Mesendoderm (in vitro differentiated cells): ENCODE results near the gene GALNT18.

Source experiments
- DNase-seq: peaks from one replicate; pipeline ENCODE4 v3.0.0; 2013
- H2AK5ac ChIP-seq: 2 replicates; pipeline ENCODE4 v1.6.1; 2013; ENCODE audit warnings: low read length, inconsistent platforms
- H2BK120ac ChIP-seq: 2 replicates; pipeline ENCODE4 v1.6.1; 2013; ENCODE audit warnings: low read depth, mild to moderate bottlenecking, low read length, moderate library complexity, mixed read lengths
- H2BK15ac ChIP-seq: replicated peaks from 2 replicates; pipeline ENCODE4 v1.6.1; 2013; ENCODE audit warnings: low read depth, mild to moderate bottlenecking, moderate library complexity
- H2BK5ac ChIP-seq: 2 replicates; pipeline ENCODE4 v1.6.1; 2013; ENCODE audit warnings: low read length, inconsistent platforms
- H3K18ac ChIP-seq: 2 replicates; pipeline ENCODE4 v1.6.1; 2013; ENCODE audit warnings: mild to moderate bottlenecking, low read length, mixed read lengths
- H3K23ac ChIP-seq: one replicate; pipeline ENCODE4 v1.6.1; 2013; ENCODE audit warnings: low read length
- H3K27ac ChIP-seq: 2 replicates; pipeline ENCODE4 v1.5.1; 2013; ENCODE audit warnings: low read depth, mild to moderate bottlenecking, inconsistent platforms, low read length, moderate library complexity
- H3K27me3 ChIP-seq: 2 replicates; pipeline ENCODE4 v1.6.1; 2013; ENCODE audit warnings: low read length, control low read depth, mild to moderate bottlenecking, inconsistent platforms; ENCODE audit not compliant: insufficient read depth, poor library complexity
- H3K36me3 ChIP-seq: 2 replicates; pipeline ENCODE4 v1.6.1; 2013; ENCODE audit warnings: low read length, inconsistent platforms; ENCODE audit not compliant: control insufficient read depth, insufficient read depth
- H3K4ac ChIP-seq: one replicate; pipeline ENCODE4 v1.6.1; 2013; ENCODE audit warnings: low read depth, mild to moderate bottlenecking, low read length, moderate library complexity
- H3K4me1 ChIP-seq: 2 replicates; pipeline ENCODE4 v1.6.1; 2013; ENCODE audit warnings: low read depth, low read length, inconsistent platforms; ENCODE audit not compliant: control insufficient read depth
- H3K4me2 ChIP-seq: 2 replicates; pipeline ENCODE4 v1.6.1; 2013; ENCODE audit warnings: low read length
- H3K4me3 ChIP-seq: 2 replicates; pipeline ENCODE4 v1.5.1; 2013; ENCODE audit warnings: mild to moderate bottlenecking, low read length
- H3K56ac ChIP-seq: one replicate; pipeline ENCODE4 v1.6.1; 2013; ENCODE audit warnings: low read length
- H3K79me1 ChIP-seq: 2 replicates; pipeline ENCODE4 v1.6.1; 2013; ENCODE audit warnings: low read length, inconsistent platforms
- H3K79me2 ChIP-seq: 2 replicates; pipeline ENCODE4 v1.6.1; 2013; ENCODE audit warnings: mild to moderate bottlenecking, low read length; ENCODE audit not compliant: control insufficient read depth, insufficient read depth
- H3K9ac ChIP-seq: 2 replicates; pipeline ENCODE4 v1.6.1; 2013; ENCODE audit warnings: low read length, inconsistent platforms
- H4K5ac ChIP-seq: one replicate; pipeline ENCODE4 v1.6.1; 2013; ENCODE audit warnings: low read length
- H4K8ac ChIP-seq: one replicate; pipeline ENCODE4 v1.6.1; 2013; ENCODE audit warnings: low read depth, mild to moderate bottlenecking, control low read depth, low read length, moderate library complexity
- WGBS: extraction: QIAGEN DNeasy Blood & Tissue Kit; methylation state at CpG from one replicate; pipeline ENCODE4 v1.1.7; 2013; ENCODE audit warnings: low lambda C conversion rate, missing lambda C conversion rate; ENCODE audit not compliant: insufficient coverage; ENCODE audit errors: extremely low coverage; 5-methylcytosine and 5-hydroxymethylcytosine counted together

Gene GALNT18

GRCh38 chr11:11667056-11667455, 45.3 kb upstream of the GALNT18 start:
- H3K4me1 ChIP-seq, result no peaks in the 10 kb centered on the region
- WGBS, result no CpG with 5 or more reads among the region's 3 CpGs

GRCh38 chr11:11665407-11665806, 43.6 kb upstream of the GALNT18 start:
- Histone ChIP-seq H3K4ac (no peak overlapping the region), H3K4me1 (no peaks in the 10 kb centered on the region), H3K36me3 (no peaks in the 10 kb centered on the region), H3K9ac (no peak overlapping the region), H4K8ac (no peak overlapping the region), H3K23ac (no peak overlapping the region), H3K4me3 (no peak overlapping the region), H2AK5ac (no peak overlapping the region), H3K4me2 (no peak overlapping the region), H3K27me3 (no peaks in the 10 kb centered on the region), H3K79me1 (no peaks in the 10 kb centered on the region), H3K27ac (no peak overlapping the region), H3K79me2 (no peaks in the 10 kb centered on the region), H4K5ac (no peak overlapping the region), H2BK120ac (no peak overlapping the region), H2BK5ac (no peak overlapping the region), H3K56ac (no peak overlapping the region), H2BK15ac (no peak overlapping the region), H3K18ac (no peak overlapping the region)
- no CpG with 5 or more reads among the region's 1 CpG for WGBS
- DNase-seq, result no peak

More at GRCh38 chr11:11667056-11667455, 45.3 kb upstream of the GALNT18 start:
- Histone ChIP-seq H3K4ac (no peak overlapping the region), H3K79me2 (no peaks in the 10 kb centered on the region), H3K23ac (no peak overlapping the region), H3K4me3 (no peak overlapping the region), H2AK5ac (no peak overlapping the region), H3K56ac (no peak overlapping the region), H3K79me1 (no peaks in the 10 kb centered on the region), H3K4me2 (no peak overlapping the region), H3K9ac (no peak overlapping the region), H3K18ac (no peak overlapping the region), H3K27ac (no peak overlapping the region), H2BK15ac (no peak overlapping the region), H2BK5ac (no peak overlapping the region), H3K36me3 (no peaks in the 10 kb centered on the region), H3K27me3 (no peaks in the 10 kb centered on the region), H2BK120ac (no peak overlapping the region), H4K5ac (no peak overlapping the region), H4K8ac (no peak overlapping the region)
- DNase-seq, result no peak

GRCh38 chr11:11663907-11664306, 42.1 kb upstream of the GALNT18 start:
- no peaks in the 10 kb centered on the region for H3K79me2 ChIP-seq
- H3K56ac ChIP-seq, result no peak overlapping the region
- no peak overlapping the region for H3K27ac ChIP-seq
- peak; percentile 42 for DNase-seq
- no peak overlapping the region for H3K4ac ChIP-seq
- H3K23ac ChIP-seq, result no peak overlapping the region
- no CpG with 5 or more reads among the region's 4 CpGs for WGBS
- H3K9ac ChIP-seq, result no peak overlapping the region
- H2BK15ac ChIP-seq, result no peak overlapping the region
- no peak overlapping the region for H2AK5ac ChIP-seq
- no peak overlapping the region for H2BK120ac ChIP-seq
- H3K36me3 ChIP-seq, result no peaks in the 10 kb centered on the region
- no peak overlapping the region for H3K4me3 ChIP-seq
- H4K8ac ChIP-seq, result no peak overlapping the region
- H3K4me1 ChIP-seq, result no peaks in the 10 kb centered on the region
- H3K4me2 ChIP-seq, result no peak overlapping the region
- H2BK5ac ChIP-seq, result no peak overlapping the region
- H4K5ac ChIP-seq, result no peak overlapping the region
- no peaks in the 10 kb centered on the region for H3K79me1 ChIP-seq
- no peaks in the 10 kb centered on the region for H3K27me3 ChIP-seq
- H3K18ac ChIP-seq, result no peak overlapping the region

- no peak overlapping the region for H4K5ac ChIP-seq
- H2BK5ac ChIP-seq, result no peak overlapping the region
- H3K4ac ChIP-seq, result no peak overlapping the region
- no peaks in the 10 kb centered on the region for H3K79me1 ChIP-seq
- no peak overlapping the region for H3K23ac ChIP-seq
- H2BK120ac ChIP-seq, result no peak overlapping the region
- H3K9ac ChIP-seq, result no peak overlapping the region
- H3K56ac ChIP-seq, result no peak overlapping the region
- no peak overlapping the region for H2AK5ac ChIP-seq
- no peak overlapping the region for H3K4me3 ChIP-seq
- no peak for DNase-seq
- no peaks in the 10 kb centered on the region for H3K4me1 ChIP-seq
- no peaks in the 10 kb centered on the region for H3K79me2 ChIP-seq
- WGBS, result no CpG with 5 or more reads among the region's 2 CpGs
- H3K27ac ChIP-seq, result no peak overlapping the region
- H2BK15ac ChIP-seq, result no peak overlapping the region
- H3K27me3 ChIP-seq, result no peaks in the 10 kb centered on the region
- H3K18ac ChIP-seq, result no peak overlapping the region
- H4K8ac ChIP-seq, result no peak overlapping the region
- H3K36me3 ChIP-seq, result no peaks in the 10 kb centered on the region
- no peak overlapping the region for H3K4me2 ChIP-seq
These were observed 40.8 kb upstream of the GALNT18 start for GRCh38 chr11:11662578-11662977.

GRCh38 chr11:11661326-11662040, 39.7 kb upstream of the GALNT18 start:
- Histone ChIP-seq H2BK5ac (no peak overlapping the region), H3K56ac (no peak overlapping the region), H3K4ac (no peak overlapping the region), H2BK15ac (no peak overlapping the region), H3K18ac (no peak overlapping the region), H3K27me3 (no peaks in the 10 kb centered on the region), H2BK120ac (no peak overlapping the region), H4K5ac (no peak overlapping the region), H3K4me2 (no peak overlapping the region), H2AK5ac (no peak overlapping the region), H4K8ac (no peak overlapping the region), H3K4me1 (no peaks in the 10 kb centered on the region), H3K79me2 (no peaks in the 10 kb centered on the region), H3K9ac (no peak overlapping the region), H3K4me3 (no peak overlapping the region), H3K23ac (no peak overlapping the region), H3K36me3 (no peaks in the 10 kb centered on the region), H3K27ac (no peak overlapping the region), H3K79me1 (no peaks in the 10 kb centered on the region)
- no peak for DNase-seq
- WGBS, result no CpG with 5 or more reads among the region's 9 CpGs

GRCh38 chr11:11660363-11660740, 38.5 kb upstream of the GALNT18 start:
- Histone ChIP-seq H3K4me3 (no peak overlapping the region), H3K4ac (no peak overlapping the region), H2AK5ac (no peak overlapping the region), H2BK15ac (no peak overlapping the region), H4K8ac (no peak overlapping the region), H3K4me2 (no peak overlapping the region), H3K27me3 (no peaks in the 10 kb centered on the region), H3K36me3 (no peaks in the 10 kb centered on the region), H3K9ac (no peak overlapping the region), H2BK120ac (no peak overlapping the region), H3K56ac (no peak overlapping the region), H3K79me1 (no peaks in the 10 kb centered on the region), H3K27ac (no peak overlapping the region), H3K23ac (no peak overlapping the region), H2BK5ac (no peak overlapping the region), H3K4me1 (no peaks in the 10 kb centered on the region), H3K79me2 (no peaks in the 10 kb centered on the region), H3K18ac (no peak overlapping the region), H4K5ac (no peak overlapping the region)
- DNase-seq, result no peak
- no CpG with 5 or more reads among the region's 3 CpGs for WGBS
